Loucy (cell line): ENCODE measurements around the gene C16orf95.

Source experiments
- EZH2phosphoT487 ChIP-seq: fragments of 200-600 bp; IDR thresholded peaks from 2 replicates; pipeline ENCODE4 v1.6.1; 2018; ENCODE audit warnings: antibody characterized with exemption, mild to moderate bottlenecking, moderate library complexity, borderline replicate concordance
- TF ChIP-seq, protein P1 (sequence below): fragments of 200-600 bp; sonication (generic); conservative IDR thresholded peaks from 2 replicates; pipeline ENCODE4 v1.5.1; 2014; ENCODE audit warnings: mild to moderate bottlenecking, antibody characterized with exemption, low read length

GRCh38 chr16:87333101-87333500 is 15.9 kb upstream of the C16orf95 start:
- TF ChIP-seq, protein P1, sequence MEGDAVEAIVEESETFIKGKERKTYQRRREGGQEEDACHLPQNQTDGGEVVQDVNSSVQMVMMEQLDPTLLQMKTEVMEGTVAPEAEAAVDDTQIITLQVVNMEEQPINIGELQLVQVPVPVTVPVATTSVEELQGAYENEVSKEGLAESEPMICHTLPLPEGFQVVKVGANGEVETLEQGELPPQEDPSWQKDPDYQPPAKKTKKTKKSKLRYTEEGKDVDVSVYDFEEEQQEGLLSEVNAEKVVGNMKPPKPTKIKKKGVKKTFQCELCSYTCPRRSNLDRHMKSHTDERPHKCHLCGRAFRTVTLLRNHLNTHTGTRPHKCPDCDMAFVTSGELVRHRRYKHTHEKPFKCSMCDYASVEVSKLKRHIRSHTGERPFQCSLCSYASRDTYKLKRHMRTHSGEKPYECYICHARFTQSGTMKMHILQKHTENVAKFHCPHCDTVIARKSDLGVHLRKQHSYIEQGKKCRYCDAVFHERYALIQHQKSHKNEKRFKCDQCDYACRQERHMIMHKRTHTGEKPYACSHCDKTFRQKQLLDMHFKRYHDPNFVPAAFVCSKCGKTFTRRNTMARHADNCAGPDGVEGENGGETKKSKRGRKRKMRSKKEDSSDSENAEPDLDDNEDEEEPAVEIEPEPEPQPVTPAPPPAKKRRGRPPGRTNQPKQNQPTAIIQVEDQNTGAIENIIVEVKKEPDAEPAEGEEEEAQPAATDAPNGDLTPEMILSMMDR: no peak
- no peak for TF ChIP-seq EZH2phosphoT487
